Activated naive CD8-positive, alpha-beta T cell treated with anti-CD3 and anti-CD28 coated beads for 36 hours (primary cell): ENCODE results near the gene ASPG. TPM values are rescaled to one million over a fixed set of nuclear protein-coding genes. Genes with fewer than 3 reads are reported as not detected.

Experiments used
- DNase-seq: peaks from one replicate; pipeline ENCODE4 v3.0.0; 2021
- H3K27ac Mint-ChIP-seq: one replicate; pipeline ENCODE4 v1.8.0; 2022; ENCODE audit warnings: mild to moderate bottlenecking, moderate library complexity, mixed read lengths
- H3K27me3 Mint-ChIP-seq: one replicate; pipeline ENCODE4 v1.8.0; 2022; ENCODE audit warnings: mild to moderate bottlenecking, mixed read lengths
- H3K36me3 Mint-ChIP-seq: one replicate; pipeline ENCODE4 v1.8.0; 2021; ENCODE audit warnings: mild to moderate bottlenecking, mixed read lengths
- H3K4me1 Mint-ChIP-seq: one replicate; pipeline ENCODE4 v1.8.0; 2021; ENCODE audit warnings: mixed read lengths
- H3K4me3 Mint-ChIP-seq: one replicate; pipeline ENCODE4 v1.8.0; 2022; ENCODE audit warnings: mild to moderate bottlenecking, moderate library complexity, mixed read lengths
- H3K9me3 Mint-ChIP-seq: one replicate; pipeline ENCODE4 v1.8.0; 2022; ENCODE audit warnings: mixed read lengths
- total RNA-seq, 2 experiments: library from RNA; stranded (reverse); gene quantifications; one replicate each; pipeline ENCODE4 v1.2.3, GENCODE V29; 2021

Gene ASPG
- total RNA-seq, 2 experiments from 2014 or later, result not detected

- H3K27ac Mint-ChIP-seq, result no peak overlapping the region
- H3K9me3 Mint-ChIP-seq, result no peaks in the 10 kb centered on the region
- H3K36me3 Mint-ChIP-seq, result no peaks in the 10 kb centered on the region
- H3K27me3 Mint-ChIP-seq, result peaks cover under 1% of the 10 kb centered on the region
- no peak for DNase-seq
- no peaks in the 10 kb centered on the region for H3K4me1 Mint-ChIP-seq
- H3K4me3 Mint-ChIP-seq, result no peak overlapping the region
These were observed 59.7 kb downstream of the ASPG start for GRCh38 chr14:104144911-104145825.

GRCh38 chr14:104145826-104146601 is 60.5 kb downstream of the ASPG start:
- DNase-seq, result no peak
- no peaks in the 10 kb centered on the region for H3K36me3 Mint-ChIP-seq

GRCh38 chr14:104146651-104147345 is 61.3 kb downstream of the ASPG start:
- peaks cover 4% of the 10 kb centered on the region for H3K27me3 Mint-ChIP-seq
- H3K9me3 Mint-ChIP-seq, result no peaks in the 10 kb centered on the region
- no peak for DNase-seq
- peaks cover 1% of the 10 kb centered on the region for H3K4me1 Mint-ChIP-seq
- no peaks in the 10 kb centered on the region for H3K36me3 Mint-ChIP-seq
- H3K27ac Mint-ChIP-seq, result no peak overlapping the region
- no peak overlapping the region for H3K4me3 Mint-ChIP-seq

More at GRCh38 chr14:104145826-104146601, 60.5 kb downstream of the ASPG start:
- Mint-ChIP-seq H3K9me3 (no peaks in the 10 kb centered on the region), H3K27ac (no peak overlapping the region), H3K4me1 (peaks cover 1% of the 10 kb centered on the region), H3K4me3 (no peak overlapping the region), H3K27me3 (peaks cover 4% of the 10 kb centered on the region)

GRCh38 chr14:104147346-104148125 is 62.0 kb downstream of the ASPG start:
- no peak overlapping the region for H3K4me3 Mint-ChIP-seq
- H3K27me3 Mint-ChIP-seq, result peaks cover 4% of the 10 kb centered on the region
- H3K27ac Mint-ChIP-seq, result no peak overlapping the region
- DNase-seq, result no peak
- peaks cover 1% of the 10 kb centered on the region for H3K4me1 Mint-ChIP-seq
- H3K9me3 Mint-ChIP-seq, result no peaks in the 10 kb centered on the region
- H3K36me3 Mint-ChIP-seq, result no peaks in the 10 kb centered on the region

GRCh38 chr14:104148433-104149277 is 63.2 kb downstream of the ASPG start:
- H3K4me1 Mint-ChIP-seq, result peaks cover 1% of the 10 kb centered on the region
- H3K27ac Mint-ChIP-seq, result no peak overlapping the region
- H3K27me3 Mint-ChIP-seq, result peaks cover 4% of the 10 kb centered on the region
- no peak for DNase-seq
- H3K9me3 Mint-ChIP-seq, result no peaks in the 10 kb centered on the region
- no peak overlapping the region for H3K4me3 Mint-ChIP-seq
- H3K36me3 Mint-ChIP-seq, result no peaks in the 10 kb centered on the region

GRCh38 chr14:104149278-104149595 is 63.7 kb downstream of the ASPG start:
- Mint-ChIP-seq H3K27ac (no peak overlapping the region), H3K9me3 (no peaks in the 10 kb centered on the region), H3K4me1 (peaks cover 1% of the 10 kb centered on the region), H3K36me3 (no peaks in the 10 kb centered on the region), H3K27me3 (peaks cover 4% of the 10 kb centered on the region), H3K4me3 (no peak overlapping the region)
- no peak for DNase-seq

GRCh38 chr14:104149617-104150135 is 64.2 kb downstream of the ASPG start:
- peak; percentile 64 for DNase-seq
- H3K4me3 Mint-ChIP-seq, result no peak overlapping the region

GRCh38 chr14:104150136-104151025 is 64.9 kb downstream of the ASPG start:
- peaks cover 4% of the 10 kb centered on the region for H3K27me3 Mint-ChIP-seq
- H3K4me1 Mint-ChIP-seq, result peaks cover 1% of the 10 kb centered on the region
- H3K4me3 Mint-ChIP-seq, result no peak overlapping the region
- no peak overlapping the region for H3K27ac Mint-ChIP-seq
- no peaks in the 10 kb centered on the region for H3K36me3 Mint-ChIP-seq
- H3K9me3 Mint-ChIP-seq, result no peaks in the 10 kb centered on the region
- DNase-seq, result no peak

More at GRCh38 chr14:104149617-104150135, 64.2 kb downstream of the ASPG start:
- H3K27ac Mint-ChIP-seq, result no peak overlapping the region
- H3K27me3 Mint-ChIP-seq, result peaks cover 4% of the 10 kb centered on the region
- H3K4me1 Mint-ChIP-seq, result peaks cover 1% of the 10 kb centered on the region
- no peaks in the 10 kb centered on the region for H3K36me3 Mint-ChIP-seq
- H3K9me3 Mint-ChIP-seq, result no peaks in the 10 kb centered on the region

- Mint-ChIP-seq H3K4me1 (peaks cover 1% of the 10 kb centered on the region), H3K4me3 (no peak overlapping the region), H3K27me3 (peaks cover 4% of the 10 kb centered on the region), H3K27ac (no peak overlapping the region), H3K9me3 (no peaks in the 10 kb centered on the region), H3K36me3 (no peaks in the 10 kb centered on the region)
- DNase-seq, result no peak
These were observed 65.5 kb downstream of the ASPG start for GRCh38 chr14:104151026-104151381.

- no peaks in the 10 kb centered on the region for H3K9me3 Mint-ChIP-seq
- H3K27me3 Mint-ChIP-seq, result peaks cover 4% of the 10 kb centered on the region
- H3K36me3 Mint-ChIP-seq, result no peaks in the 10 kb centered on the region
- no peak for DNase-seq
- H3K27ac Mint-ChIP-seq, result no peak overlapping the region
- peaks cover 1% of the 10 kb centered on the region for H3K4me1 Mint-ChIP-seq
- no peak overlapping the region for H3K4me3 Mint-ChIP-seq
These were observed 66.2 kb downstream of the ASPG start for GRCh38 chr14:104151566-104152245.

- Mint-ChIP-seq H3K9me3 (no peaks in the 10 kb centered on the region), H3K4me1 (peaks cover 1% of the 10 kb centered on the region), H3K27me3 (peaks cover 4% of the 10 kb centered on the region), H3K4me3 (no peak overlapping the region), H3K36me3 (no peaks in the 10 kb centered on the region), H3K27ac (no peak overlapping the region)
- no peak for DNase-seq
These were observed 66.7 kb downstream of the ASPG start for GRCh38 chr14:104152246-104152575.

GRCh38 chr14:104152686-104153393 is 67.3 kb downstream of the ASPG start:
- H3K4me1 Mint-ChIP-seq, result peaks cover 1% of the 10 kb centered on the region
- no peaks in the 10 kb centered on the region for H3K36me3 Mint-ChIP-seq
- no peak overlapping the region for H3K27ac Mint-ChIP-seq
- H3K27me3 Mint-ChIP-seq, result peaks cover 4% of the 10 kb centered on the region
- no peak for DNase-seq
- H3K4me3 Mint-ChIP-seq, result no peak overlapping the region
- H3K9me3 Mint-ChIP-seq, result no peaks in the 10 kb centered on the region
